Adrenal gland (tissue), 12 donors: ENCODE results near the gene ELOVL2. TPM values are rescaled to one million over a fixed set of nuclear protein-coding genes. Genes with fewer than 3 reads are reported as not detected.
"Not testable (repeated sequence)": the region's sequence is repeated elsewhere in the genome, so short reads cannot be mapped to it uniquely, and the experiment has no call there.

ENCODE experiments used
- DNase-seq, 7 donors: peaks; one replicate each; pipeline ENCODE4 v3.0.0-alpha.2; 2019 to 2020
- H3K27ac ChIP-seq, 5 donors: fragments of 200-600 bp; sonication (generic) in 4 of 5; 1 replicate in 3 of 5; 2 replicates in 2 of 5; pipeline versions ENCODE4 v1.5.1 to v1.8.0; 2016 to 2020; ENCODE audit warnings: mild to moderate bottlenecking in 1 of 5
- H3K27me3 ChIP-seq: fragments of 200-600 bp; 2 replicates; pipeline ENCODE4 v1.8.0; 2021
- H3K36me3 ChIP-seq, 2 donors: fragments of 200-600 bp; replicated peaks in 1 of 2; 1 replicate in 1 of 2; 2 replicates in 1 of 2; pipeline versions ENCODE4 v1.5.1 to v1.8.0; 2018 to 2022
- H3K4me1 ChIP-seq, 2 donors: fragments of 200-600 bp; replicated peaks in 1 of 2; 1 replicate in 1 of 2; 2 replicates in 1 of 2; pipeline versions ENCODE4 v1.5.1 to v1.8.0; 2018 to 2021
- H3K4me3 ChIP-seq, 4 donors: fragments of 200-600 bp; sonication (generic) in 3 of 4; one replicate each; pipeline ENCODE4 v1.5.1; 2016 to 2018
- H3K9me3 ChIP-seq, 3 donors: fragments of 200-600 bp; sonication (generic) in 1 of 3; replicated peaks in 1 of 3; 1 replicate in 2 of 3; 2 replicates in 1 of 3; pipeline versions ENCODE4 v1.5.1 to v1.8.0; 2016 to 2021
- POLR2A ChIP-seq, 2 donors: fragments of 450-650 bp; IDR thresholded peaks; one replicate each; pipeline ENCODE4 v1.6.1; 2017; ENCODE audit warnings: antibody characterized with exemption in 2 of 2, mild to moderate bottlenecking in 2 of 2, moderate library complexity in 1 of 2
- WGBS, 4 donors: extraction: QIAGEN DNeasy Blood & Tissue Kit in 2 of 4; methylation state at CpG; one replicate each; pipeline versions ENCODE4 v1.1.5 to v1.1.7; 2013 to 2017; 5-methylcytosine and 5-hydroxymethylcytosine counted together
- intact Hi-C, 2 donors: fragments of 100-400 bp; cut with DNase I; formaldehyde crosslinking; loops; one replicate each; pipeline versions ENCODE4 v1.14.1 to v1.15.0; 2022 to 2023
- polyA plus RNA-seq, 3 donors: library from polyadenylated mRNA; stranded (reverse); fragments of 200-250 nt in 2 of 3; fragments of 350-450 nt in 1 of 3; fragmentation: Illumina TruSeq in 1 of 3; extraction: RNeasy Lipid Tissue Mini Kit (QIAGEN cat#74804) in 1 of 3; gene quantifications; one replicate each; pipeline ENCODE4 v1.2.3, GENCODE V29; 2013 to 2014
- total RNA-seq, 9 donors: library from RNA; depleted of rRNA in 4 of 9; stranded (reverse); fragments of >200 nt in 4 of 9; fragments of 120-200 nt in 1 of 9; fragmentation: NEBNext Ultra II Directional in 1 of 9; extraction: Animal tissue kit (Norgen Biotek cat#: 25700) in 1 of 9; gene quantifications; one replicate each; pipeline versions ENCODE4 v1.1.0 to v1.2.4, GENCODE V29; 2013 to 2023
- TF ChIP-seq, protein P1 (sequence below), 6 experiments: fragments of 450-650 bp in 4 of 6; fragments of 200-600 bp in 2 of 6; sonication (generic) in 1 of 6; IDR thresholded peaks; 1 replicate in 5 of 6; 2 replicates in 1 of 6; pipeline versions ENCODE4 v1.5.1 to v1.8.0; 2016 to 2021; ENCODE audit warnings: antibody characterized with exemption in 6 of 6, mild to moderate bottlenecking in 2 of 6, moderate library complexity in 1 of 6
- donor health status: healthy with polysubstance abuse.
- donor health status: Bipolar disorder and iron deficiency.
- donor health status: DM: yes; HTN: yes; CAD: no.
- donor health status: DM: no; HTN: no; CAD: no.
- donor health status: DM: no; HTN: no; CAD: no.
- donor health status: DM: yes; HTN: yes; CAD: no.

The ELOVL2 gene
- total and polyA plus RNA-seq, 12 donors, result 0.34 to 1.8 (median 0.92) TPM

DNA sequence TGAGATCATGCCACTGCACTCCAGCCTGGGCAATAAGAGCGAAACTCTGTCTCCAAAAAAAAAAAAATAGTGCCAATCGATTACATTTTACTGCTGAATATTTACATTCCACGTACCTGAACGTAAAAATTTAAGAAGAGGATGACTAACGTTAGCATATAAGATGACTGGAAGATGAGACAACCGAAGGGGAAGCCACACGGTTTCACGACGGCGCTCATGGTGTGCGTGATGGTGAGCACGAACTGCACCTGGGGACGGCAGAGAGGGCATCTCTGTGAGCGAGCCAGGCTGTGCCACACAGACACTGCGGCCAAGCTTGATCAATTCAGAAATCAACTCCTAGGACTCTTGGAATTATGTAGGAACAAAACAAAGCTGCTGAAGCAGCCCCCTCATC, 54.5 kb downstream of the ELOVL2 start:
- intact Hi-C loops, result no loop called here
- no peaks in the 10 kb centered on the region for H3K4me1 ChIP-seq
- H3K36me3 ChIP-seq, result no peaks in the 10 kb centered on the region
- no peak for DNase-seq
- no peak overlapping the region for H3K27ac ChIP-seq
- TF ChIP-seq, protein P1, sequence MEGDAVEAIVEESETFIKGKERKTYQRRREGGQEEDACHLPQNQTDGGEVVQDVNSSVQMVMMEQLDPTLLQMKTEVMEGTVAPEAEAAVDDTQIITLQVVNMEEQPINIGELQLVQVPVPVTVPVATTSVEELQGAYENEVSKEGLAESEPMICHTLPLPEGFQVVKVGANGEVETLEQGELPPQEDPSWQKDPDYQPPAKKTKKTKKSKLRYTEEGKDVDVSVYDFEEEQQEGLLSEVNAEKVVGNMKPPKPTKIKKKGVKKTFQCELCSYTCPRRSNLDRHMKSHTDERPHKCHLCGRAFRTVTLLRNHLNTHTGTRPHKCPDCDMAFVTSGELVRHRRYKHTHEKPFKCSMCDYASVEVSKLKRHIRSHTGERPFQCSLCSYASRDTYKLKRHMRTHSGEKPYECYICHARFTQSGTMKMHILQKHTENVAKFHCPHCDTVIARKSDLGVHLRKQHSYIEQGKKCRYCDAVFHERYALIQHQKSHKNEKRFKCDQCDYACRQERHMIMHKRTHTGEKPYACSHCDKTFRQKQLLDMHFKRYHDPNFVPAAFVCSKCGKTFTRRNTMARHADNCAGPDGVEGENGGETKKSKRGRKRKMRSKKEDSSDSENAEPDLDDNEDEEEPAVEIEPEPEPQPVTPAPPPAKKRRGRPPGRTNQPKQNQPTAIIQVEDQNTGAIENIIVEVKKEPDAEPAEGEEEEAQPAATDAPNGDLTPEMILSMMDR (IDR thresholded peaks at IDR 0.05), result no peak
- TF ChIP-seq POLR2A (IDR thresholded peaks at IDR 0.05), result no peak
- H3K9me3 ChIP-seq, result no peaks in the 10 kb centered on the region
- no peak overlapping the region for H3K4me3 ChIP-seq
- no peaks in the 10 kb centered on the region for H3K27me3 ChIP-seq
- 85 to 96% (median 90%) methylated on average over 15 of the region's 15 CpGs for WGBS, 4 donors

DNA sequence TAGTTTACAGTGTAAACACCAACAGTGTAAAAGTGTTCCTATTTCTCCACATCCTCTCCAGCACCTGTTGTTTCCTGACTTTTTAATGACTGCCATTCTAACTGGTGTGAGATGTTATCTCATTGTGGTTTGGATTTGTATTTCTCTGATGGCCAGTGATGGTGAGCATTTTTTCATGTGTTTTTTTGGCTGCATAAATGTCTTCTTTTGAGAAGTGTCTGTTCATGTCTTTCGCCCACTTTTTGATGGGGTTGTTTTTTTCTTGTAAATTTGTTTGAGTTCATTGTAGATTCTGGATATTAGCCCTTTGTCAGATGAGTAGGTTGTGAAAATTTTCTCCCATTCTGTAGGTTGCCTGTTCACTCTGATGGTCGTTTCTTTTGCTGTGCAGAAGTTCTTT, 59.1 kb downstream of the ELOVL2 start:
- intact Hi-C loops, result not testable (repeated sequence)

DNA sequence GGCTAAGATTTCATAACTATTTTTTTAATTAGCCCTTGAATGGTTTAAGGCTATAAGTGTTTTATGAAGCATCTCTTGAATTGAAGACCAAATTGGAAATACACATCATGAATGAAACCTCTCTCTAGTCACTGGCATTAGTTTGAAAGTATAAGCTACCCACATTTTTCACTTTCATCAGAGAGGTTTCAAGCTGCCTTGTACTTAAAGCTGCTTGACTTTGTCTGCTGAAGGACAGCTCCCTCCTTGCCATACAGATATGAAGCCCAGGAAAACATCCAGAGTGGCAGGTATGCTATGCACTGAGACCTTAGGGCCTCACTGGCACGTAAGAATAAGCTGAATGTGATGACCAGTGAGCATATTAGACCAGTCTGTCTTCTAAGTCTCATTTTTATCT, 62.7 kb downstream of the ELOVL2 start:
- no peak for DNase-seq
- no peaks in the 10 kb centered on the region for H3K36me3 ChIP-seq
- no peaks in the 10 kb centered on the region for H3K9me3 ChIP-seq
- H3K27me3 ChIP-seq, result no peaks in the 10 kb centered on the region
- H3K27ac ChIP-seq, result no peak overlapping the region
- no peak for TF ChIP-seq POLR2A (IDR thresholded peaks at IDR 0.05)
- TF ChIP-seq, protein P1 (IDR thresholded peaks at IDR 0.05), result no peak
- H3K4me1 ChIP-seq, result no peaks in the 10 kb centered on the region
- H3K4me3 ChIP-seq, result no peak overlapping the region
- intact Hi-C loops, result no loop called here
- WGBS, 4 donors, result 75 to 86% (median 81%) methylated on average over 1 of the region's 1 CpG

More for the DNA sequence above, 59.1 kb downstream of the ELOVL2 start:
- not testable (repeated sequence) for H3K4me1 ChIP-seq, H3K27ac ChIP-seq, DNase-seq, H3K9me3 ChIP-seq, H3K27me3 ChIP-seq, H3K36me3 ChIP-seq, H3K4me3 ChIP-seq
- 63 to 83% (median 76%) methylated on average over 1 to 2 of the region's 2 CpGs for WGBS, 4 donors

DNA sequence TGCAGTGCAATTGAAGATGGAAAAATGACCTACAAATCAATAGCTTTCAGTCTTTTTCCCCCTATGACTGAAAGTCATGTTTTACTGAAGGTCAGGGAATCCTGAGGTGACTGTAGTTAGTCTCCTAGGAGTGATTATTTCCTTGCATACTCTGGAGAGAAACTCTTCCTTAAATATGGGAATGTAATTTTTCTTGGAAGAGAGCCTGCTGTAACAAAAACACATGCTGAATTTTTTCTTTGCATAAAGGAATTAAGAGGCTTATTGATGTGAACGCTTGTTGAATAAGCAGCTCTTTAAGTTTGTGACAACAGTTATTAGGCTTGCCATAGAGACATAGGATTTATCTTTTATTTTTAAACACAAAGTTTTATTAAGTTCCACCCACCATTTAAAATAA, 64.5 kb downstream of the ELOVL2 start:
- H3K36me3 ChIP-seq, result no peaks in the 10 kb centered on the region
- no peaks in the 10 kb centered on the region for H3K4me1 ChIP-seq
- no peak overlapping the region for H3K27ac ChIP-seq
- intact Hi-C loops, result no loop called here
- 62 to 79% (median 69%) methylated on average over 1 of the region's 1 CpG for WGBS, 4 donors
- H3K27me3 ChIP-seq, result no peaks in the 10 kb centered on the region
- no peak for DNase-seq
- H3K9me3 ChIP-seq, result no peaks in the 10 kb centered on the region
- TF ChIP-seq, protein P1 (IDR thresholded peaks at IDR 0.05), result no peak
- TF ChIP-seq POLR2A (IDR thresholded peaks at IDR 0.05), result no peak
- no peak overlapping the region for H3K4me3 ChIP-seq

DNA sequence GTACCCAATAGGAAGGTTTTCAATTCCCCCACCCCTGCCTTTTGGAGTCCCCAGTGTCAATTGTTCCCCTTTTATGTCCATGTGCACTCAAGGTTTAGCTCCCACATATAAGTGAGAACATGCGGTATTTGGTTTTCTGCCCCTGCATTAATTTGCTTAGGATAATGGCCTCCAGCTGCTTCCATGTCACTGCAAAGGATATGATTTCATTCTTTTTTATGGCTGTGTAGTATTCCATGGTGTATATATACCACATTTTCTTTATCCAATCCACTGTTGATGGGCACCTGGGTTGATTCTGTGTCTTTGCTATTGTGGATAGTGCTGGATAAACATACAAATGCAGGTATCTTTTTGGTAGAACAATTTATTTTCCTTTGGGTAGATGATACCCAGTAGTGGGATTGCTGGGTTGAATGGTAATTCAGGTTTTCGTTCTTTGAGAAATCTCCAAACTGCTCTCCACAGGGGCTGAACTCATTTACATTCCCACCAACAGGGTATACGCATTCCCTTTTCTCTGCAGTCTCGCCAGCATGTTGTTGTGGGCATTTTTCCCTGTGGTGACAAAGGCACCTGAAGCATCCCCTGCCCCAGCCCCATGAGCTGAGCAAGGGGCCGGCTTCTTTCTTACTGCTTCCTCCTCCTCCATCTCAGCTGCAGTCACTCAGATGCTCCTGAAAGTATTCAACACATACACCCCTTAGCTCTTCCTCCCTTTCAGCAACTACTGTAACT, 66.7 kb downstream of the ELOVL2 start:
- 88 to 94% (median 93%) methylated on average over 5 of the region's 5 CpGs for WGBS, 4 donors
- Histone ChIP-seq H3K4me1 (no peaks in the 10 kb centered on the region), H3K9me3 (no peaks in the 10 kb centered on the region), H3K27me3 (no peaks in the 10 kb centered on the region), H3K27ac (no peak overlapping the region), H3K36me3 (no peaks in the 10 kb centered on the region), H3K4me3 (no peak overlapping the region)
- intact Hi-C loops, result no loop called here
- DNase-seq, result no peak
- TF ChIP-seq POLR2A (IDR thresholded peaks at IDR 0.05), result no peak
